GM12878 (cell line): Measurements from ENCODE around the gene SEPTIN5. TPM values are rescaled to one million over a fixed set of nuclear protein-coding genes. Genes with fewer than 3 reads are reported as not detected.

ENCODE experiments used
- FOS ChIP-seq: IDR thresholded peaks from 3 replicates; pipeline ENCODE4 v1.6.1; 2011; ENCODE audit warnings: borderline replicate concordance; ENCODE audit not compliant: insufficient read length; ENCODE audit errors: extremely low read depth
- HDGF ChIP-seq: fragments of 450-650 bp; IDR thresholded peaks from 2 replicates; pipeline ENCODE4 v1.6.1; 2016; ENCODE audit warnings: antibody characterized with exemption
- NR2C2 ChIP-seq: IDR thresholded peaks from 2 replicates; pipeline ENCODE4 v1.6.1; 2011; ENCODE audit warnings: borderline replicate concordance, low read depth; ENCODE audit not compliant: control insufficient read depth, insufficient read length
- POU2F2 ChIP-seq: IDR thresholded peaks from 3 replicates; pipeline ENCODE4 v1.6.1; 2011; ENCODE audit warnings: low read depth, mild to moderate bottlenecking, low read length, borderline replicate concordance
- RB1 ChIP-seq: fragments of 450-650 bp; formaldehyde crosslinking; IDR thresholded peaks from 2 replicates; pipeline ENCODE4 v1.6.1; 2017; ENCODE audit warnings: mild to moderate bottlenecking, borderline replicate concordance
- SMAD5 ChIP-seq: IDR thresholded peaks from 2 replicates; pipeline ENCODE4 v1.6.1; 2016; ENCODE audit warnings: antibody characterized with exemption, low read depth
- ZBTB40 ChIP-seq: fragments of 450-650 bp; IDR thresholded peaks from 2 replicates; pipeline ENCODE4 v1.6.1; 2016; ENCODE audit warnings: mild to moderate bottlenecking, moderate library complexity, borderline replicate concordance
- polyA plus RNA-seq, 11 experiments: library from polyadenylated mRNA; depleted of rRNA in 4 of 11; unstranded in 6 of 11; stranded (reverse) in 5 of 11; fragments of >200 nt; fragmentation: Nextera tagmentation in 4 of 11; fragmentation: Illumina TruSeq in 1 of 11; extraction: Ambion mirVana in 4 of 11; extraction: Trizol in 1 of 11; gene quantifications; 1 replicate in 1 of 11; 2 replicates in 10 of 11; pipeline versions ENCODE4 v1.2.1 to v1.2.3, GENCODE V29; 2011 to 2016; ENCODE audit warnings: inconsistent platforms in 2 of 11, missing spikeins in 2 of 11, low read depth in 1 of 11
- total RNA-seq, 4 experiments: library from RNA; depleted of rRNA in 3 of 4; stranded (reverse); fragments of >200 nt in 3 of 4; fragmentation: Illumina TruSeq in 1 of 4; extraction: Trizol in 1 of 4; gene quantifications; 2 replicates each; pipeline versions ENCODE4 v1.2.1 to v1.2.3, GENCODE V29; 2013 to 2021
- TF ChIP-seq, protein P1 (sequence below): IDR thresholded peaks from 2 replicates; pipeline ENCODE4 v1.6.1; 2012; ENCODE audit warnings: improper control_type of control experiment, low read depth, low read length; ENCODE audit not compliant: insufficient replicate concordance

Gene SEPTIN5
- total and polyA plus RNA-seq, 10 of the 15 experiments (the other 5 are each of a cell fraction or from before 2014, with no cell fraction given): 0.13 to 1.1 (median 0.34) TPM; not detected in 5

DNA sequence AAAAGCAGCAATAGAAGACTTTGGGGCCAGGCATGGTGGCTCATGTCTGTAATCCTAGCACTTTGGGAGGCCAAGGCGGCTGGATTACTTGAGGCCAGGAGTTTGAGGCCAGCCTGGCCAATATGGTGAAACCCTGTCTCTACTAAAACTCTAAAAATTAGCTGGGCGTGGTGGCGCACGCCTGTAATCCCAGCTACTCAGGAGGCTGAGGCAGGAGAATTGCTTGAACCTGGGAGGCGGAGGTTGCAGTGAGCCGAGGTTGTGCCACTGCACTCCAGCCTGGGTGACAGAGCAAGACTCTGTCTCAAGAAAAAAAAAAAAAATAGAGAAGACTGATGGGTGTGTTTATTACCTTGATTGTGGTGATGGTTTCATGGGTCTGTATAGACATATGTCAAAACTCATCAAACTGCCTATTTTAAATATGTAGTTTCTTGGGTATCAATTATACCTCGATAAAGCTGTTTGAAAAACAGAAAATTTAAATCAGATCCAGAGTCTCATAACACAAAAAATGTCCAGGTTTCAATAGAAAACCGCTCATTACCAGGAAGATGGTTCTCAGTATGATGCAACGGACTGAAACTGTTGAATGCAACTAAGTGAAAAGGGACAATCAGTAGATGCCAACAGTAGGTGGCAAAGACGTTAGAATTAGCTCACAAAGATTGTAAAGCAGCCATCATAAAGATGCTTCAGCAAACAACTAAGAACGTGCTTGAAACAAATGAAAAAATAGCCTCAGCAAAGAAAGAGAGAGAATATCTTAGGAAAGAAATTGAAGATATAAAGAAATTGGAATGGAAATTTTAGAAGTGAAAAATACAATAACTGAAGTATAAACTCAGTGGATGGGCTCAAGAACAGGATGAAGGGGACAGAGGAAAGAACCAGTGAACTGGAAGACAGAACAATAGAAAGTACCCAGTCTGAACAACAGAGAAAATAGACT, 33.1 kb upstream of the SEPTIN5 start (continued):
- TF ChIP-seq, protein P1, sequence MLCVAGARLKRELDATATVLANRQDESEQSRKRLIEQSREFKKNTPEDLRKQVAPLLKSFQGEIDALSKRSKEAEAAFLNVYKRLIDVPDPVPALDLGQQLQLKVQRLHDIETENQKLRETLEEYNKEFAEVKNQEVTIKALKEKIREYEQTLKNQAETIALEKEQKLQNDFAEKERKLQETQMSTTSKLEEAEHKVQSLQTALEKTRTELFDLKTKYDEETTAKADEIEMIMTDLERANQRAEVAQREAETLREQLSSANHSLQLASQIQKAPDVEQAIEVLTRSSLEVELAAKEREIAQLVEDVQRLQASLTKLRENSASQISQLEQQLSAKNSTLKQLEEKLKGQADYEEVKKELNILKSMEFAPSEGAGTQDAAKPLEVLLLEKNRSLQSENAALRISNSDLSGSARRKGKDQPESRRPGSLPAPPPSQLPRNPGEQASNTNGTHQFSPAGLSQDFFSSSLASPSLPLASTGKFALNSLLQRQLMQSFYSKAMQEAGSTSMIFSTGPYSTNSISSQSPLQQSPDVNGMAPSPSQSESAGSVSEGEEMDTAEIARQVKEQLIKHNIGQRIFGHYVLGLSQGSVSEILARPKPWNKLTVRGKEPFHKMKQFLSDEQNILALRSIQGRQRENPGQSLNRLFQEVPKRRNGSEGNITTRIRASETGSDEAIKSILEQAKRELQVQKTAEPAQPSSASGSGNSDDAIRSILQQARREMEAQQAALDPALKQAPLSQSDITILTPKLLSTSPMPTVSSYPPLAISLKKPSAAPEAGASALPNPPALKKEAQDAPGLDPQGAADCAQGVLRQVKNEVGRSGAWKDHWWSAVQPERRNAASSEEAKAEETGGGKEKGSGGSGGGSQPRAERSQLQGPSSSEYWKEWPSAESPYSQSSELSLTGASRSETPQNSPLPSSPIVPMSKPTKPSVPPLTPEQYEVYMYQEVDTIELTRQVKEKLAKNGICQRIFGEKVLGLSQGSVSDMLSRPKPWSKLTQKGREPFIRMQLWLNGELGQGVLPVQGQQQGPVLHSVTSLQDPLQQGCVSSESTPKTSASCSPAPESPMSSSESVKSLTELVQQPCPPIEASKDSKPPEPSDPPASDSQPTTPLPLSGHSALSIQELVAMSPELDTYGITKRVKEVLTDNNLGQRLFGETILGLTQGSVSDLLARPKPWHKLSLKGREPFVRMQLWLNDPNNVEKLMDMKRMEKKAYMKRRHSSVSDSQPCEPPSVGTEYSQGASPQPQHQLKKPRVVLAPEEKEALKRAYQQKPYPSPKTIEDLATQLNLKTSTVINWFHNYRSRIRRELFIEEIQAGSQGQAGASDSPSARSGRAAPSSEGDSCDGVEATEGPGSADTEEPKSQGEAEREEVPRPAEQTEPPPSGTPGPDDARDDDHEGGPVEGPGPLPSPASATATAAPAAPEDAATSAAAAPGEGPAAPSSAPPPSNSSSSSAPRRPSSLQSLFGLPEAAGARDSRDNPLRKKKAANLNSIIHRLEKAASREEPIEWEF: no peak
- TF ChIP-seq NR2C2 (no peak), FOS (no peak), SMAD5 (no peak), HDGF (no peak), ZBTB40 (no peak), POU2F2 (no peak), RB1 (no peak)
